ENCODE measurements around the gene MST1. TPM values are rescaled to one million over a fixed set of nuclear protein-coding genes. Genes with fewer than 3 reads are reported as not detected.

MST1 gene
- total RNA-seq, 4 donors from 2014 or later, result 11.7 to 23.7 (median 17.0) TPM

- 86 to 90% methylated on average over 11 of the region's 11 CpGs for WGBS, 2 donors
- peaks cover 0 to 84% (median 13%) of the 10 kb centered on the region in 3 donors for H3K36me3 ChIP-seq
- no peak overlapping the region for H3K4me3 ChIP-seq
Measured at GRCh38 chr3:49732597-49732996, 43.3 kb upstream of the MST1 start.

GRCh38 chr3:49729966-49730609, 40.8 kb upstream of the MST1 start:
- no peak overlapping the region for H3K4me3 ChIP-seq
- H3K4me1 ChIP-seq, result peaks cover 0 to 20% (median 0%) of the 10 kb centered on the region in 4 donors
- no peaks in the 10 kb centered on the region for H3K9me3 ChIP-seq
- no peak overlapping the region for H3K27ac ChIP-seq
- TF ChIP-seq EP300 (IDR thresholded peaks at IDR 0.05) (no peak), POLR2A (IDR thresholded peaks at IDR 0.05) (no peak)
- no peaks in the 10 kb centered on the region for H3K27me3 ChIP-seq
- peaks cover 0 to 86% (median 9%) of the 10 kb centered on the region in 3 donors for H3K36me3 ChIP-seq
- no peak for DNase-seq (ENCODE audit: low spot score in 2 of 2)
- 99 to 100% methylated on average over 4 of the region's 4 CpGs for WGBS, 2 donors

More at GRCh38 chr3:49732597-49732996, 43.3 kb upstream of the MST1 start:
- H3K4me1 ChIP-seq, result peaks cover 0 to 15% (median 0%) of the 10 kb centered on the region in 4 donors
- TF ChIP-seq CTCF (IDR thresholded peaks at IDR 0.05) (no peak), EP300 (IDR thresholded peaks at IDR 0.05) (no peak), POLR2A (IDR thresholded peaks at IDR 0.05) (no peak)
- no peak overlapping the region for H3K27ac ChIP-seq
- no peak for DNase-seq (ENCODE audit: low spot score in 2 of 2)
- H3K9me3 ChIP-seq, result no peaks in the 10 kb centered on the region
- no peaks in the 10 kb centered on the region for H3K27me3 ChIP-seq

DNA sequence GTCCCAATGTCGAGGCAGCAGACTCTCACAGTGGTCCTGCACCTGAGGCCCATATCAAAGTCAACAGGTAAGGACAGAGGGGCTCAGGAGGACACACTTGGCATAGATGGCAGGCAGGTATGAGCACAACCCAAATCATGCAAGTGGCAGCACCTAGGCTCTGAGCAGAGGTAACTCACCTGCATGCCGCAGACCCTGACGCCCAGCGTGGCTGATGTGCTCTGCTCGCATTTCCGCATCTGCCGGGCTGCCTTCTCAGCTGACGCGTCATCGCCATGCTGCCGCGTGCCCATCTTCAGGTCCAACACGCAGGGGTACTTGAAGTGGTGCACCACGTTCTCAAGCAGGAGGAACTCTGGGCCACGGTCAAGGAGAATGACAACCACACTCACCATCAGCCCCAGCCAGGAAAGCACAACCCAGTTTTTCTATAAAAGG, 38.7 kb upstream of the MST1 start:
- Histone ChIP-seq H3K9me3 (no peaks in the 10 kb centered on the region), H3K36me3 (peaks cover 0 to 75% (median 9%) of the 10 kb centered on the region in 3 donors), H3K4me1 (peaks cover 0 to 20% (median 8%) of the 10 kb centered on the region in 4 donors), H3K27ac (no peak overlapping the region), H3K4me3 (no peak overlapping the region), H3K27me3 (no peaks in the 10 kb centered on the region)
- WGBS, 2 donors, result 94 to 95% methylated on average over 15 of the region's 15 CpGs
- no peak for TF ChIP-seq EP300 (IDR thresholded peaks at IDR 0.05)
- no peak for TF ChIP-seq POLR2A (IDR thresholded peaks at IDR 0.05)
- no peak for TF ChIP-seq CTCF (IDR thresholded peaks at IDR 0.05)
- DNase-seq (ENCODE audit: low spot score in 2 of 2), result no peak

DNA sequence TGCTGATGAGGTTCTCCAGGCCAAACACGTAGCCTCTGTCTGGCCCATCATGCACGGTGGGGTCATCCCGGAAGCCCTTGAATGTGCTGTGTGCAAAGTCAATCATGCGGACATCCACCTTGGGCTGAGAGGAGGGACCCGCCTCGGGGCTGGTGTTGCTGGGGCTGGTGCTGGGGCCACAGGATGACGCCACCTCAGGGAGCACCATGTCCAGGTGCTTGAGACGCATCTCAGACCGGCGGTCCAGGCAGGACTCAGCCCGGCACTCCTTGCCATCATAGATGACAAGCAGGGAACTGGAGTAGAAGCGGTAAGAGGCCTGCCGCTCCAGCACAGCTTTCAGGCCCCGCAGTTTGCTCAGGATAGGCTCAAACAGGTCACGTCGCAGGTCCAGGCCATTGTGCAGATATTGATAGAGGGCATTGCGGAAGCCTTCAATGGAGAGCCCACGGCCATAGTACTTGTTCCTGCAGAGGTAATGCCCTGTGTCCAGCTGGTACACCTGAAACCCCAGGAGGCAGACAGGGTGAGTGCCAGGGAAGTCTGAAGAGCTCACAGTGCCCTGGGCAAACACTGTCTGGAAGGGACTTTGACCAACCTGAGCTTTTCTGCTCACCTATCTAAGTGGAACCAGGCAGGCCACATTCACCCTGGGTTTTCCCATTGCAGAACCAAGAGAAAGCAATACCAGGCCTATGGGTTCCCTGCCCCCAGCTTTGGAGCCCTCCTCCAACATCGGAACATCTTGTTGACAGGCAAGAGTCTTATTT, 38.1 kb upstream of the MST1 start:
- Histone ChIP-seq H3K4me3 (no peak overlapping the region), H3K27me3 (no peaks in the 10 kb centered on the region), H3K9me3 (no peaks in the 10 kb centered on the region), H3K36me3 (peaks cover 0 to 69% (median 5%) of the 10 kb centered on the region in 3 donors), H3K27ac (peak overlapping the region in 1 of 4 donors; percentile 26), H3K4me1 (peaks cover 0 to 26% (median 14%) of the 10 kb centered on the region in 4 donors)
- TF ChIP-seq CTCF (IDR thresholded peaks at IDR 0.05) (no peak), EP300 (IDR thresholded peaks at IDR 0.05) (no peak), POLR2A (IDR thresholded peaks at IDR 0.05) (no peak)
- 93 to 98% methylated on average over 6 to 9 of the region's 19 CpGs for WGBS, 2 donors
- DNase-seq (ENCODE audit: low spot score in 2 of 2), result no peak

DNA sequence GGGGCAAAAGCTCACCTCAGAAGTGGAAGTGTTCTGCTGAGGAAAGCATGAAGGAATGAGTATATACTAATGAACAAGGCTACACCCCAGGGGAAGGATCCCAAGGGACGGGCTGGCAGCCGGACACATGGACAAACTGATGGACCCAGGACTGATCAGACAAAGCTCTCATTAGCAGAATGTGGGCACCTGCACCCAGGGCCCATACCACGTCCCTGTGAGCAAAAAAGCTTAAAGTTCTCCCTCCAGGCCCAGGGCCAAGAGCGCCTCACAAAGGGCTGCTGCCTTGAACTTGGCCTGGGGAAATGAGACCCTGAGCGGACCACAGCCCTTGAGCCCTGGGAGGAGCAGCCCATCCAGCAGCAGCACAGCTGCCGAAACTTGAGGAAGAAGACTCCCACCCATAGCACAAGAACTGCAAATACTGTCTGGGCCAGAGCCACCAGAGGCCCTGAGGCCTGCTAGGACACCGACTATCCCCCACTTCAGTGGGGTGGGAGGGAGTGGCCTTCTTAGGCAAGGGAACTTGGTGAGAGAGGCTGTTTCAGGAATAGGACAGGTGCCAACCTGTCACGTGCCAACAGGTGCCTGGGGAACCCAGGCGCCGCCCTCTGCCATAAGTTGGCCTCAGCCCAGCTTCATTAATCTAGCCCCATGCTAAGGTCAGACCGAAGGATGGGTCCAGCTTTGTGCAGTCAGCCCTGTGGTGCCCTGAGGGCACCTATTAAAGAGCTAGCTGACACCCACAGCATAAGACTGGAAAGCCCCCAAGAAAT, 36.8 kb upstream of the MST1 start:
- 84 to 86% methylated on average over 7 to 11 of the region's 11 CpGs for WGBS, 2 donors
- Histone ChIP-seq H3K27me3 (no peaks in the 10 kb centered on the region), H3K4me1 (peaks cover 0 to 30% (median 15%) of the 10 kb centered on the region in 4 donors), H3K36me3 (peaks cover 0 to 69% (median 0%) of the 10 kb centered on the region in 3 donors), H3K4me3 (no peak overlapping the region), H3K9me3 (no peaks in the 10 kb centered on the region), H3K27ac (peak overlapping the region in 2 of 4 donors; percentile 26 to 96)
- no peak for TF ChIP-seq CTCF (IDR thresholded peaks at IDR 0.05)
- no peak for TF ChIP-seq POLR2A (IDR thresholded peaks at IDR 0.05)
- no peak for TF ChIP-seq EP300 (IDR thresholded peaks at IDR 0.05)
- DNase-seq (ENCODE audit: low spot score in 2 of 2), result no peak
